HG03442 (cell line): Measurements from ENCODE around the gene NTMT1.

Source experiments
- ATAC-seq: cut with Tn5 transposase; IDR thresholded peaks from one replicate; pipeline ENCODE4 v1.9.1; 2021; ENCODE audit warnings: mild to moderate bottlenecking, moderate library complexity; ENCODE audit not compliant: unreplicated experiment

Gene NTMT1

GRCh38 chr9:129613520-129614175, 12.3 kb upstream of the NTMT1 start:
- ATAC-seq = no peak

- ATAC-seq = no peak
Measured at GRCh38 chr9:129614932-129615331, 11.0 kb upstream of the NTMT1 start.

GRCh38 chr9:129615407-129616285, 10.3 kb upstream of the NTMT1 start:
- no peak for ATAC-seq

- ATAC-seq = no peak
Measured at GRCh38 chr9:129617167-129617566, 8.8 kb upstream of the NTMT1 start.

- no peak for ATAC-seq
Measured at GRCh38 chr9:129619787-129620668, 5.9 kb upstream of the NTMT1 start.

- no peak for ATAC-seq
Measured at GRCh38 chr9:129620669-129621295, 5.2 kb upstream of the NTMT1 start, which contains the start of gene C9orf50. Gene C9orf50, minus strand, starts transcription at chr9:129621101. Its CDS starts 527 bp downstream, at chr9:129620574.

- no peak for ATAC-seq
Measured at GRCh38 chr9:129623331-129623730, 2.6 kb upstream of the NTMT1 start.

GRCh38 chr9:129624168-129624759, 1.7 kb upstream of the NTMT1 start:
- no peak for ATAC-seq

- ATAC-seq = no peak
Measured at GRCh38 chr9:129624947-129625346, 1.0 kb upstream of the NTMT1 start.

GRCh38 chr9:129626625-129627284, 792 bp downstream of the NTMT1 start:
- peak; percentile 17 for ATAC-seq

- no peak for ATAC-seq
Measured at GRCh38 chr9:129627556-129628440, 1.8 kb downstream of the NTMT1 start.

GRCh38 chr9:129628709-129629108, 2.7 kb downstream of the NTMT1 start:
- no peak for ATAC-seq

- no peak for ATAC-seq
Measured at GRCh38 chr9:129629251-129629820, 3.4 kb downstream of the NTMT1 start.

- no peak for ATAC-seq
Measured at GRCh38 chr9:129630967-129631673, 5.2 kb downstream of the NTMT1 start.

- no peak for ATAC-seq
Measured at GRCh38 chr9:129631674-129632129, 5.7 kb downstream of the NTMT1 start.

GRCh38 chr9:129632460-129632859, 6.5 kb downstream of the NTMT1 start:
- ATAC-seq = no peak

GRCh38 chr9:129633207-129633606, 7.2 kb downstream of the NTMT1 start:
- ATAC-seq = no peak

GRCh38 chr9:129633848-129634247, 7.9 kb downstream of the NTMT1 start:
- ATAC-seq = no peak
